OCI-LY7 (cell line): ENCODE data around the gene ASB13.

ENCODE experiments used
- CTCF ChIP-seq: fragments of 200-600 bp; sonication (generic); conservative IDR thresholded peaks from 2 replicates; pipeline ENCODE4 v1.5.1; 2014; ENCODE audit warnings: mild to moderate bottlenecking, antibody characterized with exemption, low read length, moderate library complexity, mixed read lengths
- EZH2phosphoT487 ChIP-seq: fragments of 200-600 bp; sonication (generic); IDR thresholded peaks from 2 replicates; pipeline ENCODE4 v1.6.1; 2018; ENCODE audit warnings: low read depth, borderline replicate concordance, mild to moderate bottlenecking, mixed run types, antibody characterized with exemption, low read length, moderate library complexity, mixed read lengths

GRCh38 chr10:5632446-5632845, 33.9 kb downstream of the ASB13 start:
- TF ChIP-seq CTCF (no peak), EZH2phosphoT487 (no peak)
